PC-3 (cell line): ENCODE results near the gene OMD. TPM values are rescaled to one million over a fixed set of nuclear protein-coding genes. Genes with fewer than 3 reads are reported as not detected.

ENCODE experiments used
- ATAC-seq: fragments of 200-7000 bp; cut with Tn5 transposase; 2 replicates; pipeline ENCODE4 v1.9.1; 2020; ENCODE audit warnings: mild to moderate bottlenecking, moderate library complexity
- BruUV-seq: library from RNA; stranded (reverse); fragments of 400-500 nt; replicated peaks from 2 replicates; lab custom pipeline; 2021; lab: Mats Ljungman, UMichigan
- CTCF ChIA-PET: fragments of 300-600 bp; sonication (Branson Sonifier 250); formaldehyde crosslinking; loops from one replicate; lab custom pipeline; 2022; ENCODE audit warnings: antibody characterized with exemption; lab: Charles Lee
- POLR2A ChIA-PET: fragments of 300-600 bp; sonication (Branson Sonifier 250); formaldehyde crosslinking; loops from one replicate; lab custom pipeline; 2022; ENCODE audit warnings: antibody characterized with exemption; ENCODE audit not compliant: unreplicated experiment; lab: Charles Lee
- DNase-seq: peaks from one replicate; pipeline ENCODE4 v3.0.0-alpha.2; 2015
- H2AFZ ChIP-seq: fragments of 300-600 bp; sonication (generic); 2 replicates; pipeline ENCODE4 v1.6.0; 2016; ENCODE audit warnings: antibody characterized with exemption, low read length
- H3F3A ChIP-seq: fragments of 300-600 bp; sonication (generic); one replicate; pipeline ENCODE4 v1.6.0; 2017; ENCODE audit warnings: antibody characterized with exemption, low read length, control low read depth, mild to moderate bottlenecking; ENCODE audit not compliant: unreplicated experiment
- H3K27ac ChIP-seq: fragments of 300-600 bp; sonication (generic); 2 replicates; pipeline ENCODE4 v1.5.1; 2016; ENCODE audit warnings: mild to moderate bottlenecking, low read length
- H3K27me3 ChIP-seq: fragments of 300-600 bp; sonication (generic); 2 replicates; pipeline ENCODE4 v1.6.1; 2016; ENCODE audit warnings: low read length, mixed read lengths
- H3K36me3 ChIP-seq: fragments of 300-600 bp; sonication (generic); 2 replicates; pipeline ENCODE4 v1.6.1; 2016; ENCODE audit warnings: low read depth, mixed run types, low read length, mixed read lengths
- H3K4me1 ChIP-seq: fragments of 300-600 bp; sonication (generic); 2 replicates; pipeline ENCODE4 v1.5.1; 2016; ENCODE audit warnings: low read length; ENCODE audit not compliant: insufficient read depth
- H3K4me2 ChIP-seq: fragments of 300-600 bp; sonication (generic); 2 replicates; pipeline ENCODE4 v1.6.0; 2016; ENCODE audit warnings: low read length
- H3K4me3 ChIP-seq: fragments of 300-600 bp; sonication (generic); 2 replicates; pipeline ENCODE4 v1.5.1; 2016; ENCODE audit warnings: mild to moderate bottlenecking, low read length, mixed read lengths
- H3K79me2 ChIP-seq: fragments of 300-600 bp; sonication (generic); 2 replicates; pipeline ENCODE4 v1.6.1; 2017; ENCODE audit warnings: low read length, mixed read lengths
- H3K9ac ChIP-seq: fragments of 300-600 bp; sonication (generic); 2 replicates; pipeline ENCODE4 v1.6.0; 2016; ENCODE audit warnings: mild to moderate bottlenecking, low read length
- H3K9me2 ChIP-seq: fragments of 300-600 bp; sonication (generic); replicated peaks from 2 replicates; pipeline ENCODE4 v1.6.1; 2016; ENCODE audit warnings: mixed run types, low read length, mixed read lengths
- H3K9me3 ChIP-seq: fragments of 300-600 bp; sonication (generic); 2 replicates; pipeline ENCODE4 v1.6.1; 2016; ENCODE audit warnings: low read length, mixed read lengths
- H4K20me1 ChIP-seq: fragments of 300-600 bp; sonication (generic); 2 replicates; pipeline ENCODE4 v1.6.1; 2016; ENCODE audit warnings: low read length, mixed read lengths
- EZH2 ChIP-seq: fragments of 300-600 bp; sonication (generic); IDR thresholded peaks from one replicate; pipeline ENCODE4 v1.6.1; 2017; ENCODE audit warnings: antibody characterized with exemption, mild to moderate bottlenecking, low read length; ENCODE audit not compliant: unreplicated experiment
- EZH2phosphoT487 ChIP-seq: fragments of 300-600 bp; sonication (generic); IDR thresholded peaks from 2 replicates; pipeline ENCODE4 v1.6.1; 2018; ENCODE audit warnings: mild to moderate bottlenecking, antibody characterized with exemption, low read length, borderline replicate concordance
- intact Hi-C: fragments of 100-400 bp; cut with micrococcal nuclease; formaldehyde crosslinking; loops from 2 replicates; pipeline ENCODE4 v1.9.0; 2023
- total RNA-seq: library from RNA; depleted of rRNA; stranded (reverse); fragments of >200 nt; gene quantifications from 2 replicates; pipeline ENCODE4 v1.2.3, GENCODE V29; 2014
- TF ChIP-seq, protein P1 (sequence below): fragments of 300-600 bp; sonication (generic); conservative IDR thresholded peaks from 2 replicates; pipeline ENCODE4 v1.5.1; 2017; ENCODE audit warnings: antibody characterized with exemption, low read depth, mild to moderate bottlenecking, low read length

OMD gene
- total RNA-seq, 1 experiment from 2014 or later, result not detected

GRCh38 chr9:92457576-92457975, 33.3 kb upstream of the OMD start:
- Histone ChIP-seq H3K9me3 (no peaks in the 10 kb centered on the region), H2AFZ (no peak overlapping the region), H3K36me3 (no peaks in the 10 kb centered on the region), H3K79me2 (no peaks in the 10 kb centered on the region), H3K4me3 (no peak overlapping the region), H3K27ac (no peak overlapping the region), H3K9me2 (no peaks in the 10 kb centered on the region), H3K9ac (no peak overlapping the region), H3K27me3 (no peaks in the 10 kb centered on the region), H3K4me2 (no peak overlapping the region), H3K4me1 (no peaks in the 10 kb centered on the region), H3F3A (no peaks in the 10 kb centered on the region), H4K20me1 (no peaks in the 10 kb centered on the region)
- intact Hi-C loops, result no loop called here
- no peak for DNase-seq
- no TSS peak for BruUV-seq
- POLR2A ChIA-PET, result no interaction called here
- TF ChIP-seq EZH2phosphoT487 (no peak), EZH2 (no peak)
- TF ChIP-seq, protein P1, sequence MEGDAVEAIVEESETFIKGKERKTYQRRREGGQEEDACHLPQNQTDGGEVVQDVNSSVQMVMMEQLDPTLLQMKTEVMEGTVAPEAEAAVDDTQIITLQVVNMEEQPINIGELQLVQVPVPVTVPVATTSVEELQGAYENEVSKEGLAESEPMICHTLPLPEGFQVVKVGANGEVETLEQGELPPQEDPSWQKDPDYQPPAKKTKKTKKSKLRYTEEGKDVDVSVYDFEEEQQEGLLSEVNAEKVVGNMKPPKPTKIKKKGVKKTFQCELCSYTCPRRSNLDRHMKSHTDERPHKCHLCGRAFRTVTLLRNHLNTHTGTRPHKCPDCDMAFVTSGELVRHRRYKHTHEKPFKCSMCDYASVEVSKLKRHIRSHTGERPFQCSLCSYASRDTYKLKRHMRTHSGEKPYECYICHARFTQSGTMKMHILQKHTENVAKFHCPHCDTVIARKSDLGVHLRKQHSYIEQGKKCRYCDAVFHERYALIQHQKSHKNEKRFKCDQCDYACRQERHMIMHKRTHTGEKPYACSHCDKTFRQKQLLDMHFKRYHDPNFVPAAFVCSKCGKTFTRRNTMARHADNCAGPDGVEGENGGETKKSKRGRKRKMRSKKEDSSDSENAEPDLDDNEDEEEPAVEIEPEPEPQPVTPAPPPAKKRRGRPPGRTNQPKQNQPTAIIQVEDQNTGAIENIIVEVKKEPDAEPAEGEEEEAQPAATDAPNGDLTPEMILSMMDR, result no peak
- CTCF ChIA-PET, result no interaction called here
- no peak for ATAC-seq

GRCh38 chr9:92455217-92455616, 30.9 kb upstream of the OMD start:
- ATAC-seq (no peak), DNase-seq (peak; percentile 33)
- Histone ChIP-seq H3K9me2 (no peaks in the 10 kb centered on the region), H3K4me3 (no peak overlapping the region), H3K9me3 (no peaks in the 10 kb centered on the region), H3K9ac (no peak overlapping the region), H3K4me2 (no peak overlapping the region), H3K36me3 (no peaks in the 10 kb centered on the region), H3K79me2 (no peaks in the 10 kb centered on the region), H3K27ac (no peak overlapping the region), H3K27me3 (no peaks in the 10 kb centered on the region), H2AFZ (no peak overlapping the region), H3K4me1 (no peaks in the 10 kb centered on the region), H3F3A (no peaks in the 10 kb centered on the region), H4K20me1 (no peaks in the 10 kb centered on the region)
- no TSS peak for BruUV-seq
- ChIA-PET POLR2A (no interaction called here), CTCF (no interaction called here)
- TF ChIP-seq EZH2, result no peak
- TF ChIP-seq EZH2phosphoT487, result no peak
- TF ChIP-seq, protein P1, result peak; percentile 56
- intact Hi-C loops, result no loop called here

- Histone ChIP-seq H4K20me1 (no peaks in the 10 kb centered on the region), H3K4me2 (no peak overlapping the region), H3K27me3 (no peaks in the 10 kb centered on the region), H3K27ac (no peak overlapping the region), H3K4me1 (no peaks in the 10 kb centered on the region), H3K79me2 (no peaks in the 10 kb centered on the region), H3K4me3 (no peak overlapping the region), H3K9me2 (no peaks in the 10 kb centered on the region), H3K9ac (no peak overlapping the region), H2AFZ (no peak overlapping the region), H3K36me3 (no peaks in the 10 kb centered on the region), H3F3A (no peaks in the 10 kb centered on the region), H3K9me3 (no peaks in the 10 kb centered on the region)
- DNase-seq (no peak), ATAC-seq (0 out of 2 replicates have a peak, but pooled peaks have one; percentile 24)
- CTCF ChIA-PET, result interaction anchor here (1.3 kb wide), 1 partner anchor 119 kb away, joined by 6 read pairs; no protein-coding TSS in a partner anchor
- intact Hi-C loops, result no loop called here
- POLR2A ChIA-PET, result no interaction called here
- BruUV-seq, result no TSS peak
- TF ChIP-seq EZH2phosphoT487 (no peak), EZH2 (no peak)
- TF ChIP-seq, protein P1, result no peak
Observed at GRCh38 chr9:92446536-92446935, 22.3 kb upstream of the OMD start.
